HG03039 (cell line): ENCODE data around the gene CDPF1.

Experiments
- ATAC-seq: cut with Tn5 transposase; IDR thresholded peaks from one replicate; pipeline ENCODE4 v1.9.1; 2021; ENCODE audit warnings: mild to moderate bottlenecking, moderate library complexity; ENCODE audit not compliant: unreplicated experiment

The CDPF1 gene, protein sequence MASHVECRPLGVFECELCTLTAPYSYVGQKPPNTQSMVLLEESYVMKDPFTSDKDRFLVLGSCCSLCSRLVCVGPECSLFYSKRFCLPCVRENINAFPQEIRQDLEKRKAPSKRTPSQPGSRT

DNA sequence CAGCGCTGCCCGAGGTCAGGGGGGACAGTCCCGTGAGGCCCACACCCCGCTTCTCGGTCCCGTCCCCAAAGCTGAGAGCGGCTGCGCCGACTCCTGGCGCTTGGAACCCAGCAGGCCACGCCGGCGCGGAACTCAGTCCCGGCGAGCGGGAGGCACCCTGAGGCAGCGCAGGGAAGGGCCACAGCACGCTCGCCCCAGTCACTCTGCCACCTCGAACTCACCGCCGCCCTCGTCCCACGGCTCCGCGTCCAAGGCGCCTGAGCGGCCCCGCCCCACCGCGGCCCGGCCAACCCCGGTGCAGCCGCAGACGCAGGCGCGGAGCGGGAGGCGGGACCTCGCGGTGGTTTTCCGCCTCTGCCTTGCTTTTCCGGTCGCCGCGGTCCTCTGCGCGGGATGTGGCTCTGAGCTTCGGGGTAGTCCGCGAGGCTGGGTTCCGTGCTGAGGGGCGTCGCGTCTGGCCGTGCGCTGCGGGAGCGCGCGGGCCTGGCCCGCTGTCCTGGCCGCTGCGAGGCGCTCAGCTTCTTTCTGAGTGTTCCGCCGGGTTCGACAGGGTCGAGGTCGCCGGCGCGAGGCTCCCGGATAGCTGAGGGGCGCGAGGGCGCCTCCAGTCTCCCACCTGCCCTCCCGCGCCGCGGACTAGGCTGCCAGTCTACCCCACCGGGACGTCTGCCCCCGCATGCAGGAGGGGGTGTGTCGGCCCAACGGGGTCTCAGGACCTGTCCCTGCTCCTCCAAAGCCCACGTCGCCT lies at the start of gene CDPF1:
TSS of gene CDPF1 (minus strand) at position 259 of the 748 bp plus-strand sequence. CDS start 2,009 bp downstream, outside the sequence.
- peak; percentile 74 for ATAC-seq

DNA sequence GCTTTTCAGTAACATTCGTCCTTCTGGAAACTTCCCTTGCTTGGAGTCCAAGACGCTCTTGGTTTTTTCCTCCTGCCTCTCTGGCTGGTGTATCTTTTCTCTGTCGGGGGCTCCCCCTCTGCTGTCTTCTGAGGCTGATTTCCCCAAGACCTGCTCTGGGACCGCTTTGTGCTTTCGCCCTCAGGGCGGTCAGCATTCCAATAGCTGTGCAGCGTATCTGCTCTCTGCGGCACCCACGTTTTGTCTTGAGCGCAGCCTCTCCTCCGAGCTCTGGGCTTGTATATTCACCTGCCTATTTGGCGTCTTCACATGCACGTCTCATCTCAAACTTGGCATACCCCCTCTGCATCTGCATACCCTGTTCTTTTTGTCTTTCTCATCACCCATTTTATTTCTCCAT lies 49.0 kb upstream of the CDPF1 start:
- ATAC-seq = no peak

DNA sequence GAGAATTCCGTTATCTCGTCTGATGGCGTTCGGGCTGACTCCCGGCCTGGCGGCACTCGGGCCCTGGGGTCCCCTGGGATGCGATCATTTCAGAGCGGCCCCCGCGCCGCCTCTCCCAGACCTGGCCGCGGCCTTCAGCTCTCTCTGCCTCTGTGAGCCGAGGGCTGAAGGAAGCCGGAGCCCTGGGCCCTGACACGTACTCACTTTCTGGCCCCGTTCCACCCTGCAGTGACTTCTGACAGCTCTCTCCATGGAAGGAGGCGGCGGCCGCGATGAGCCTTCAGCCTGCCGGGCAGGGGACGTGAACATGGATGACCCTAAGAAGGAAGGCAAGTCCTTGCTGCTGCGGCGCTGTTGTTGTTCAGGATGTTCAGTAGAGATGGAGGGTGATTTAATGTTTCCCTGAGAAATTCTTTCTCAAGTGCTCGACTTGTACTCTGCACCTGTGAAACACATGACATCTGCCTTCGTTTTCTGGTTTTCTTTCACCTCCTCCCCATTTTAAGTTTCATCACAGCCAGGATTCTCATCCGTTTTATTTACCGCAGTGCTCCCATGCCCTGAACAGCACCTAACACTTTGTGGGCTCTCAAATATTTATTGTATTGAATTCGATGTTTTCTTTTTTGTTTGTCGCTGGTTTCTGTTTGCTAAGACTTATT lies 47.2 kb upstream of the CDPF1 start:
- peak; percentile 4 for ATAC-seq

DNA sequence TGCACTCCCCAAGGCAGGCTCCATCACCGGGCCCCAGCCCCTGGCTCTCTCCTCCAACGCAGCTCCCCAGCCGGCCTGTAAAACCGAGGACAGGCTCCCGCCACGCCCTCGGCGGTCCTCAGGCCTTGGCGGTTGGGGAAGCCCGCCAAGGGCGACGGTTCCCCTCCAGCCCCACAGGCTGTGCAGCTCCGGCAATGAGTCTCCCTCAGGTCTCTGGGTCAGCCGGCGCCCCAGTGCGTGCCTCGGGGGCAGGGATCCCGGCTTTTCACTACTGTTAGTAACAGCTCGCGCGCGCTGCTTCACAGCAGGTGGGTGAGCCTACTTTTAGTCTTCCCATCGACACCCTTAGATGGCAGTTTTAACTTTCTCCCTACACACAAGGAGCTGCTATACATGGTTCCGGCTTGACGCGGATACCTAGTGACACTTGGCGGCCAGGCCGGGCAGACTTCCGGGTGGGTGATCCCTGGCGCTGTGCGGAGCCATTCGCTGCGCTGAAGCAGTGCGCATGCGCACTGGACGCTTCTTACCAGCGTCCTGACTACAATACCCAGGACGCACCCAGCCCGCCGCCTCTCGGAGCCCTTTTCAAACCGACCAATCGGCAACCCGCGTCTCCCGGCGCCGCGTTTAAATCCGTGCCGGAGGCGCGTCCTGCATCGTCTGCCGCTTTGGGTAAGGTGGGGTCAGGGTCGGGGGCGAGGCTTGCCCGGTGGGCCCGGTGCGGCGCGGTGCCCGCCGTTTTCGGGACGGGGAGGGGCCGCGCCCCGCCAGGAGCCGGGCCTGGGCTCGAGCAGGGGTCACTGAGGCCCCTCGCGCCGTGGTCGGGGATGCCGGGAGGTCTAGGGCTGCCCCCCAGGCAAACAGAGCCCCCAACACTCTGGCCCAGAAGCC lies 46.4 kb upstream of the CDPF1 start, which contains the start of gene GTSE1:
TSS of gene GTSE1 (plus strand) at position 614 of the 894 bp plus-strand sequence. CDS start 531 bp downstream, outside the sequence.
- ATAC-seq = peak; percentile 85

DNA sequence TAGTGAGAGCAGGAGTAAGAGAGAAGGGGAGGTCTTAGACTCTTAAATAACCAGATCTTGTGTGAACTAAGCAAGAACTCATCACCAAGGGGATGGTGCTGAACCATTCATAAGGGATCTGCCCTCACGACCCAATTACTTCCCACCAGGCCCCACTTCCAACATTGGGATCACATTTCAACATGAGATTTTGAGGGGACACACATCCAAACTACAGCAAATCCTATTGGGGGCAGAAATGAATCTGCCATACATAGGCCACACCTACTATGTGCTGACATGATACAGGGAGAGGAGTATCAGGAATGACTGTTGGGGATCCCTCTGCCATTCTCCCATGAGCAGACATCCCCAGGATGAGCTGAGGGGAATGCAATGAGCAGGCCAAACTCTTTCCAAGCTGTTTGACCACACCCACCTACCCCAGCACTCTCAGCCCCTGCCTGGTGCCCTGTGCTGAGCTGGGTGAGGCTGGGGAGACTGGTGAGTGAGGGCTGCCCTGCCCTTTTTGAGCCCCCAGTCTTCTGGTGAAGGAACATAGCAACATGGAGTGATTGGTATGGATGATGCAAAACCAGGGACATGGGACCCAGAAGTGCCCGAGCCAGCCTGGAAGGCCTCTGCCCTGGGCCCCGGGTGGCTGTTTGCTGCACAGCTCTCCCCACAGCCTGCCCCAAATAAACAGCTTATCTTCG lies 45.3 kb upstream of the CDPF1 start:
- no peak for ATAC-seq

DNA sequence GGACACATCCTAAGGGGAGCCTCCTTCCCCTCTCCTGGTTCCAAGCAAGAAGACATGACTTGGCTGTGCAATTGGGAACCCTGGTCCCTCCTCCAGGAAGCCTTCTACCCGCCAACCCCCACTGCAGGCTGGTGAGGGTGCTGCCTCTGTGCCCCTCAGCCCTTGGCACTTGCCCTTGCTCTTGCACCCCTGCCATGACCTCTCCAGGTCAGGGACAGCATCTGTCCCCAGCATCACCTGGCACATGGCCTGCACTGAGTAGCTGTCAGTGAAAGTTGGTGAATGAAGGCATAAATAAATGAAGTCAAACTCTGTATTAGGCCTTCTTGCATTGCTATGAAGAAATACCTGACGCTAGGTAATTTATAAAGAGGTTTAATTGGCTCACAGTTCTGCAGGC lies 44.7 kb upstream of the CDPF1 start:
- no peak for ATAC-seq

DNA sequence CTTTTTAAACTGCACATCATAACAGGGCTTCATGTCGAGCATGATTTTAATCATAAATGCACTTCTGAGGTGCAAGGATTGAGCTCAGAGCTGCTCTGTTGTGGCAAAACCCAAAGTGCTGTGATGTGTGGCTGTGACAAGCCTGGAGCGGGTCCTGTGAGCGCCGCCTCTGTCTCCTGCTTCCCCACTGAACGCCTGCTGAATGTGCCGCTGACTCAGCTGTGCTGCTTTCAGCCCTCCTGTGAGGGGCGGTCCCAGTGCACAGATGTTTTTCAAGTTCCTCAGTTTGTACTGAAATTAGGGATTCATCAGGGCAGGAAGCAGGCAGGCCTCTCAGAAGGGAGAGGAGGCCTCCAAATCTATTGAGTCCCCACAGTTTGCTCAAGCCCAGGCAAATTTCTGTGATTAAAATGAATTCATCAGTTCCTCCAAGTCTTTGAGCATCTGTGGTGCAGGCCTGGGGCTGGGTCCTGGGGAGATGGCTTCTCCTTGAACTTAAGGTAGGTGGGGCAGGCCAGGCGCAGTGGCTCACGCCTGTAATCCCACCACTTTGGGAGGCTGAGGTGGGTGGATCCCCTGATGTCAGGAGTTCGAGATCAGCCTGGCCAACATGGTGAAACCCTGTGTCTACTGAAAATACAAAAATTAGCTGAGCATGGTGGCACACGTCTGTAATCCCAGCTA lies 43.6 kb upstream of the CDPF1 start:
- no peak for ATAC-seq

DNA sequence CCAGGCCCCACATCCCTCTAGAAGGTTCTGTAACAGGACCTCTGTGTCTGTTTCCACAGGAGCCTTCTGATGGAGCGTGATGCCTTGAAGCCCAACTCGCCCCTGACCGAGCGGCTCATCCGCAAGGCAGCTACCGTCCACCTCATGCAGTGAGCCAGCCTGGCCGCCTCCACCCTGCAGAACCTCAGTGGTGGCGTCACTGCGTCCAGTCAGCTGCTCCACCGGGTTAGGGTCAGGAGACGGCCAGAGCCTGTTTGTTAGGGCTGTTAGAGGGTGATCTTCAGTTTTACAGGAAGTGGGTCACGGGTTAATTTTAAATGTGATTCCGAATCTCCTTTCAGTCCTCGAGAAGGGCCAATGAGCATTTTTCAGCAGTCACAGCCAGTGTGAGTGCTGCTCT lies 42.6 kb upstream of the CDPF1 start:
- ATAC-seq = no peak

DNA sequence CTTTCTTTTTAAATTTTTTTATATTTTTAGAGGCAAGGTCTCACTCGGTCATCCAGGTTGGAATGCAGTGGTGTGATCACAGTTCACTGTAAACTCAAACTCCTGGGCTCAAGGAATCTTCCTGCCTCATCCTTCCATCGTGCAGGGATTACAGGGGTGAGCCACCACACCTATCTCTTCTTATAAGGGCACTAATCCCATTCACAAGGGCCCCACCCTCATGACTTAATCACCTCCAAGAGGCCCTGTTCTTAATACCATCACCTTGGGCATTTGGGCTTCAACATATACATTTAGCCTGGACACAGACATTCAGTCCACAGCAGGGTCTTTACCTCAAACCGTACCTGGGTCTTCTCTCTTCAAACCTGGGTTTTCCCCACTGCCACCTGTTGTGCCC lies 42.1 kb upstream of the CDPF1 start:
- ATAC-seq = no peak

DNA sequence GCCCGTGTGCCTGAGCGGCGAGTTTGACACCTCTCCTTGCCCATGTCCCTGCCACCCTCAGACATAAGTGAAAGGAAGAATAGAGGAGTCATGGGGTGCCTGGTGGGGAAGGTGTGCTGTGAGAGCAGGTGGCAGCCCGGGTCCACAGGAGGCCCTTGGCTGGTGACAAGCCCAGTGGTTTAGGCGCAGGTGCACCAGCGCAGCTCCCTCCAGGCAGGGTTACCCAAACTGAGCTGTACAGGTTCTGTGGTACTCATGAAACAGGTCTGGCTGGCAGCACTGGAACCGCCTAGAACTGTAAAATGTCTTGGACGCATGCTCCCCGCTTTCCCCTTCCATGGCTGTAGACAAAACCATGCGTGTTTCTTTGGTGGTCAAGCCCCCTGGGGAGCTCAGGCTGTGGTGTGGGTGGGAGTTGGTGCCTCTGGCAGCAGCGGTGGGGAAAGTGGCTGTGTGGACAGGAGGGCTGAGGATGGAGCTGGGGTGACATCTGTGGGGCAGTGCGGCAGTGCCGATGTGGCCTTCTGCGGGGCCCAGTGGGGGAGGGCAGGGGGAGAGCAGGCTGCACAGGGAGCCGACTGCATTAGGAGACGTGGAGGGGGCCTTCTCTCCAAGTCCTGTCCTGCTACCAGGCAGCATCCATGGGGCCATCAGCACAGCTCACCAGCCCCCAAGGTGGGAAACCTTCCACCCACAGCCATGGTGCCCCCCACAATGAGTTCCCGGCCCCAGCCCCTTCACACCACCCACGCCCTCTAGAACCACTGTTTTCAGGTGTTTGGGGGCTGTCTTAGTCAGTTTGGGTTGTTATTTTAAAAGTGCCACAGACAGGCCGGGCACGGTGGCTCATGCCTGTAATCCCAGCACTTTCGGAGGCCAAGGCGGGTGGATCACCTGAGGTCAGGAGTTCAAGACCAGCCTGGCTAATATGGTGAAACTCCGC lies 41.0 kb upstream of the CDPF1 start:
- ATAC-seq = no peak

DNA sequence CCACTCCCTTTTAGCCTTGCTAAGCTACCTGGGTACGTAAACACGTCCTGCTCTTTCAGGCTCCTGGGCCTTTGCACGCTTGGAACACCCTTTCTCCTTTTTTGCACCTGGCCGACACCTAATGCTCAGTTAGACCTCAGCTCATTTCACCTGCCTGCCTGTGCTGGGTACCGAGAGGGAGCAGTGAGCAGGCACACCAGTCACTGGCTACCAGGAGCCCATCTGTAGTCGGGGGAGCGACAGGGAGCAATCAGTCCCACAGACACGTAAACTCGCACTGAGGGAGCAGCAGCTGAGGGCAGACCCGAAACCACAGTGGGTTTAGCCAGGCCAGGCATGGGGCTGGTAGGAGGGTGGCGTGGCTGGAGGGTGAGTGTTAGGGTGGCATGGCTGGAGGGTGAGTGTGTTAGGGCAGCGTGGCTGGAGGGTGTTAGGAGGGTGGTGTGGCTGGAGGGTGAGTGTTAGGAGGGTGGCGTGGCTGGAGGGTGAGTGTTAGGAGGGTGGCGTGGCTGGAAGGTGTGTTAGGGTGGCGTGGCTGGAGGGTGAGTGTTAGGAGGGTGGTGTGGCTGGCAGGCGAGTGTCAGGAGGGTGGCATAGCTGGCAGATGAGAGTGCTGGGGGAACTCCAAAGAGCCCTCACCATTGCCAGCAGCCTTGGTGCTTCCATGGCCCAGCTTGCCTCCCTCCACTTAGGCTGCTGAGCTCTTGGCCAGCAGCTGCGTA lies 40.2 kb upstream of the CDPF1 start:
- ATAC-seq = no peak

DNA sequence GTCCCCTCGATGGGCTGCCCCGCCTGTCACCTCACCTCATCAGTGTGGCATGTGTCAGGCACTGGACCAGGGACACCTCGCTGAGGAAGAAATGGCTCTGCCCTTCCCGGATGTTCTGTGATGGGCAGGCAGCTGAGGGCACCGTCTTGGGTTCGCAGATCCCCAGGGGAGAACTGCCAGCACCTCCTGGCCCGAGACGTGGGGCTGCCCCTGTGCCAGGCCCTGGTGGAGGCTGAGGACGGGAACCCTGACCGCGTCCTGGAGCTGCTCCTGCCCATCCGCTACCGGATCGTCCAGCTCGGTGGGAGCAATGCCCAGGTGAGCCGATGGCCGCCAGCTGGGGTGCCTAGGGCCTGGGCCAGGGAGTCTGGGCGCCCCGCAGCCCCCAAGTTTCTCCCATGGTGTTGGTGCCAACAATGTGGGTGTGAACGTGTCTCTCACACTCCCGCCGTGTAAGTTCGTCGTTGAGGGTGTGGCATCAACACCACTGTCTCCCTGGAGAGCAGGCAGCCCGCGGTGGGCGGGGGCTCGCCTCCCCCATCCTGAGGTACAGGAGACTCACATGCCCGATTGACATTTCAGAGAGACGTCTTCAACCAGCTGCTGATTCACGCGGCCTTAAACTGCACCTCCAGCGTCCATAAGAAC lies 39.3 kb upstream of the CDPF1 start:
- no peak for ATAC-seq

DNA sequence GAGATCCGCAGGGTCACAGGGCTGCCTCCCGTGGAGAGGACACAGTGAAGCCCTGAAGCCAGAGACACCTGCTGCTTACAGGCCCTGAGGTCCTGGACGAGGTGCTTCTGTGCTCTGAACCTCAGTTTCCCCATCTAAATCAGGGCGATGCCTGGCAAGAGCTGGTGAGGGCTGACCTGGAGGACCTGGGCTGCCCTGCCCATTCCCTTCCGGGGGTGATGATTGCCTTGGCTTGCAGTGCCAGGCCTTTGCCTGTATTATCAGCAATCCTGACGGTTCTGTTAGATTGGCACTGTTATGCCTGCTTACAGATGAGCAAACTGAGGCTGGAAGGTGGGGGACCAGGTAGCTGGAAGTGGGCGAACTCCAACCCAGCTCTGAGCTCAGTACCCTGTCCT lies 38.8 kb upstream of the CDPF1 start:
- no peak for ATAC-seq

DNA sequence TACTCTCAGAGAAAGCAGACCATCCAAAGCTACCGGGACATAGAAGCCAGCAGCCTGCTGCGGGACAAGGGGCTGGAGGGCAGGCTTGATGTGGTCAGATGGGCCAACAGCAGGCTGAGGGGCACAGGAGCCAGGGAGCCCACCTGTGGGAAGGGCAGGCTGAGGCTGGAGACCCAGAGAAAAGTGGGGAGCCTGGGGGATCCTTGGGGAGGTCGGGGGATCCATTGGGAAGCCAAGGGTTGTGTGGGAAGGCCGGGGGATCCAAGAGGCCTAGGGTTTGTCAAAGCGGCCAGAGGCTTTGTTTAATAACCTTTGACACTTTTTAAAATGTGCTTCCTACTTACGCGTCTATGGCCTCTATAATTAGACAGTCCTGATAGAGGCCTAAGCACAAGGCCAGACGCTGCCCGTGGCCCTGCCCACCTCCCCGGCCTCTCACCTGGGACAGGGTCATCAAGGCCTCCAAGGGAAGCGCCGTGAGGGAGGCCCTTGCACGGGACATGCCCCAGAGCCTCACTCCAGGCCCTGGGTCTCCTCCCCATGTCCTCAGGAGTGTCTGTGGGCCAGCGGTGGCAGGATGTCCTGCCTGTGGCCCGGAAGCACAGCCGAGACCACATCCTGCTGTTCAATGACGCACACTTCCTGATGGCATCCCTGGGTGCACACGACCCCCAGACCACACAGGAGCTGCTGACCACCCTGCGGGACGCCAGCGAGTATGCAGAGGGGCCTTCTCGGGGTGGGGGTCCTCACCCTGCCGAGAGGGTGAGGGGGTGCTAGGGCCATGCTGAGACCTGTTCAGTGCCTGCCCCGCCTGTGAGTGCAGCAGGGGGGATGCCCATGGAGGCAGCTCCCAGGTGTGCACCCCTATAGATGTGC lies 38.0 kb upstream of the CDPF1 start:
- ATAC-seq = no peak

DNA sequence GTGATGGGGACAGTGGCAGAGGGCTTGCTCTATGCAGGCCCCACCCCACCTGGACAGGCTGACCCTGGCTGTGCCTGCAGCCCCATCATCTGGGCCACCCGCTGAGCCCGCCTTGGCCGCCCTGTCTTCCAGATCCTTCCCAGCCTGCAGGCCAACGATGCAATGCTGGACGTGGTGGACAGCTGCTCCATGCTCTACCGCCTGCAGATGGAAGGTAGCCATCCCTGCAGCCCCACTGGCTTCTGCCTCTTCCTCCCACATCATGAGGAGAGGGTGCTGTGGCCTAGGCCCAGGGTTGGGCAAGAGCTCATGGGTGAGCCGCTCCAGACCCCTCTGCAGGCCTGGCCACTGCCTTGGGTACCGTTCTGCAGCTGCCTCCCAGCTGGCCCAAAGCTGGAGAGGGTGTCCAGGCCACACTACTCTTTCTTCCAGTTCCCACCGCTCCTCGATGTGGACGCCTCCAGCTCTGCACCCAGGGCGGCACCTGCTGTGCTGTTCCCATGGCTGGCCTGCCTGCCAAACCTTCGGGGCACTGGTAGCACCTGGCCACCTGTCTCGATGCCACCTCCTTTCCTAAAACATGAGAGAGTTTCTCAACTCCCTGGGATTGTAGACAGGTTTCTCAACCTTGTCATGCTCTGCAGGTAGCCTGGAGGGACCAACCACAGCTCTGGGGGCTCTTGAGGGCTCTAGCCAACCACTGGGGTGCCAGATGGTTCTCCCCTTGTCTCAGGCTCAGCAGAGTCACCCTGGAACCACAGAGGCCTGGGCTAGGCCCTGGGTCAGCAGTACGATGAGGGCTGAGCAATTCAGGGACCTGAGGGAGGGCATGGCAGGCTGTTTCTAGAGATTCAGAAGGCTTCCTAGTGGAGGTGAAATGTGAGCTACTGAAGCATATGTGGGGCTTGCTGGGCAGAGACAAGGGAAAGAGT lies 37.1 kb upstream of the CDPF1 start:
- no peak for ATAC-seq

DNA sequence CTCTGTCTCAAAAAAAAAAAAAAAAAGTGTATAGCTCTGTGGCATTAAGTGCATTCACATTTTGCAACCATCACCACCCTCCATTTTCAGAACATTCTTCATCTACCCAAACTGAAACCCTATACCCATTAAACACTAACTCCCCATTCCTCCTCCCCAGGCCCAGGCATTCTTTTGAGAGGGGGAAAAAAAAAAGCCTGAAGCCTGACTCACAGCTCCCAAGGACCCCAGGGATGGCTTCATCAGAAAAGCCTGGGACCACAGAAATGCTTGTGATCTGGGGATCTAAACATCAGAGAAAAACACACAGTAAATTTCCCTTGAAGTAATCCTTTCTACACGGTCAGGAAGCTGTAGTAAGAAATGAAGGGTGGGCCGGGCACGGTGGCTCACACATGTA lies 35.9 kb upstream of the CDPF1 start:
- ATAC-seq = no peak
